ENCODE measurements around the gene TSPAN3.

The TSPAN3 gene

GRCh38 chr15:77057685-77058084 lies 13.2 kb downstream of the TSPAN3 start:
- ChIA-PET CTCF (interaction anchor here (1.0 to 2.1 kb wide), 3 partner anchors 23 to 84 kb away, joined by 4 to 7 read pairs (median 7); no protein-coding TSS in a partner anchor), POLR2A (interaction anchor here (2.7 kb wide), 1 partner anchor 13 kb away, joined by 10 read pairs; the partner anchor contains the start of gene TSPAN3)
- TF ChIP-seq SP1 (IDR thresholded peaks at IDR 0.05): no peak
- TF ChIP-seq ZNF384 (IDR thresholded peaks at IDR 0.05): no peak
- TF ChIP-seq NFRKB (IDR thresholded peaks at IDR 0.05): no peak
- TF ChIP-seq BHLHE40 (IDR thresholded peaks at IDR 0.05; ENCODE audit: borderline replicate concordance): no peak
- no peak for TF ChIP-seq FOXM1 (IDR thresholded peaks at IDR 0.05; ENCODE audit: borderline replicate concordance)
- TF ChIP-seq L3MBTL2 (conservative IDR thresholded peaks at IDR 0.05): no peak
- TF ChIP-seq CTBP1 (IDR thresholded peaks at IDR 0.05; ENCODE audit: borderline replicate concordance): no peak
- TF ChIP-seq LEF1 (IDR thresholded peaks at IDR 0.05; ENCODE audit: borderline replicate concordance): no peak
- no peak for TF ChIP-seq FOXK2 (IDR thresholded peaks at IDR 0.05)
- TF ChIP-seq HDGF (IDR thresholded peaks at IDR 0.05; ENCODE audit: borderline replicate concordance): no peak
- no peak for TF ChIP-seq TARDBP (IDR thresholded peaks at IDR 0.05)
- TF ChIP-seq FOXA1 (IDR thresholded peaks at IDR 0.05): no peak
- TF ChIP-seq PKNOX1 (IDR thresholded peaks at IDR 0.05): no peak
- no peak for TF ChIP-seq SUZ12 (IDR thresholded peaks at IDR 0.05)
- no peak for TF ChIP-seq ARNT (IDR thresholded peaks at IDR 0.05)
- no peak for TF ChIP-seq ELF4 (IDR thresholded peaks at IDR 0.05)
- no peak for DNase-seq (ENCODE audit: extremely low spot score)

GRCh38 chr15:77057072-77057471 lies 13.8 kb downstream of the TSPAN3 start:
- TF ChIP-seq FOXA1 (IDR thresholded peaks at IDR 0.05): no peak
- no peak for TF ChIP-seq CTBP1 (IDR thresholded peaks at IDR 0.05; ENCODE audit: borderline replicate concordance)
- TF ChIP-seq PKNOX1 (IDR thresholded peaks at IDR 0.05): no peak
- TF ChIP-seq ELF4 (IDR thresholded peaks at IDR 0.05): no peak
- TF ChIP-seq BHLHE40 (IDR thresholded peaks at IDR 0.05; ENCODE audit: borderline replicate concordance): no peak
- TF ChIP-seq SP1 (IDR thresholded peaks at IDR 0.05): no peak
- ChIA-PET CTCF (interaction anchor here (1.0 to 2.1 kb wide), 3 partner anchors 22 to 84 kb away, joined by 4 to 7 read pairs (median 7); no protein-coding TSS in a partner anchor), POLR2A (interaction anchor here (2.7 kb wide), 1 partner anchor 14 kb away, joined by 10 read pairs; the partner anchor contains the start of gene TSPAN3)
- DNase-seq (ENCODE audit: extremely low spot score): no peak

- TF ChIP-seq SP1 (IDR thresholded peaks at IDR 0.05) (no peak), L3MBTL2 (conservative IDR thresholded peaks at IDR 0.05) (no peak), PKNOX1 (IDR thresholded peaks at IDR 0.05) (no peak), HDGF (IDR thresholded peaks at IDR 0.05; ENCODE audit: borderline replicate concordance) (no peak), ARNT (IDR thresholded peaks at IDR 0.05) (no peak), BHLHE40 (IDR thresholded peaks at IDR 0.05; ENCODE audit: borderline replicate concordance) (no peak), ZNF384 (IDR thresholded peaks at IDR 0.05) (no peak), SUZ12 (IDR thresholded peaks at IDR 0.05) (no peak), FOXA1 (IDR thresholded peaks at IDR 0.05) (no peak), LEF1 (IDR thresholded peaks at IDR 0.05; ENCODE audit: borderline replicate concordance) (no peak), NFRKB (IDR thresholded peaks at IDR 0.05) (no peak), TARDBP (IDR thresholded peaks at IDR 0.05) (no peak), CTBP1 (IDR thresholded peaks at IDR 0.05; ENCODE audit: borderline replicate concordance) (no peak), ELF4 (IDR thresholded peaks at IDR 0.05) (no peak), FOXM1 (IDR thresholded peaks at IDR 0.05; ENCODE audit: borderline replicate concordance) (no peak), FOXK2 (IDR thresholded peaks at IDR 0.05) (no peak)
- DNase-seq (ENCODE audit: extremely low spot score): no peak
- CTCF ChIA-PET: interaction anchor here (0.8 kb wide), 1 partner anchor 80 kb away, joined by 5 read pairs; no protein-coding TSS in a partner anchor
- POLR2A ChIA-PET: no interaction called here
Measured at GRCh38 chr15:77053709-77054108, 17.2 kb downstream of the TSPAN3 start.

GRCh38 chr15:77052556-77052955 lies 18.4 kb downstream of the TSPAN3 start:
- TF ChIP-seq TARDBP (IDR thresholded peaks at IDR 0.05) (no peak), HDGF (IDR thresholded peaks at IDR 0.05; ENCODE audit: borderline replicate concordance) (no peak), BHLHE40 (IDR thresholded peaks at IDR 0.05; ENCODE audit: borderline replicate concordance) (no peak)
- no peak for DNase-seq (ENCODE audit: extremely low spot score)
- ChIA-PET CTCF (interaction anchor here (1.4 kb wide), 1 partner anchor 511 kb away, joined by 5 read pairs; no protein-coding TSS in a partner anchor), POLR2A (interaction anchor here (1.0 to 1.3 kb wide), 2 partner anchors 19 to 121 kb away, joined by 4 to 5 read pairs; partner anchors contain the start of genes RCN2 and TSPAN3)

GRCh38 chr15:77048135-77048876 lies 22.6 kb downstream of the TSPAN3 start:
- no peak for DNase-seq (ENCODE audit: extremely low spot score)
- CTCF ChIA-PET: no interaction called here
- no peak for TF ChIP-seq ZNF384 (IDR thresholded peaks at IDR 0.05)
- TF ChIP-seq LEF1 (IDR thresholded peaks at IDR 0.05; ENCODE audit: borderline replicate concordance): no peak
- TF ChIP-seq FOXA1 (IDR thresholded peaks at IDR 0.05): no peak
- TF ChIP-seq NFRKB (IDR thresholded peaks at IDR 0.05): no peak
- TF ChIP-seq FOXK2 (IDR thresholded peaks at IDR 0.05): no peak
- no peak for TF ChIP-seq SUZ12 (IDR thresholded peaks at IDR 0.05)
- no peak for TF ChIP-seq ARNT (IDR thresholded peaks at IDR 0.05)
- TF ChIP-seq SP1 (IDR thresholded peaks at IDR 0.05): no peak
- TF ChIP-seq BHLHE40 (IDR thresholded peaks at IDR 0.05; ENCODE audit: borderline replicate concordance): no peak
- TF ChIP-seq TARDBP (IDR thresholded peaks at IDR 0.05): no peak
- POLR2A ChIA-PET: no interaction called here
